ENCODE data around the gene GFOD1.

Gene GFOD1

DNA sequence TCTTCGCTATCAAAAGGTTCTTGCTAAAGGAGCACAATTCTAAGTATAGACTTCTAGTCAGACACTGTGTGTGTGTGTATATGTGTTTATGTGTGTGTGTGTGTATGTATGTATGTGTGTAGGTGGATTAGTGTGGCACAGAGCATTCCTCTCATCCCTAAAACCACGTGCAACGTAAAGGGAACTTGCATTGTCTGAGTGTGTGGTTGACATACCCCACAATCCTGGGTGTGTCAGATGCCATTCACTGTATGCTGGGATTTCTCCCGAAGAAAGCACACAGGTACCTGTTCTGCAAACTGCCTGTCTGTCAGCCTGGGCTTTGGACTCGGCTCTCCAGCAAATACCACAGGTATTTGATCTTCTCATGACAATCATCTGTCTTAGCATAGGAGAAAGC is 116.8 kb downstream of the GFOD1 start:
- no peak overlapping the region for H3K4me3 ChIP-seq (ENCODE audit: low read depth, low read length)

GRCh38 chr6:13369591-13369990 is 117.8 kb downstream of the GFOD1 start:
- DNase-seq (ENCODE audit: low read depth): no peak
- H3K4me3 ChIP-seq (ENCODE audit: low read depth, low read length): no peak overlapping the region

More for the DNA sequence above, 116.8 kb downstream of the GFOD1 start:
- DNase-seq (ENCODE audit: low read depth): no peak
- TF ChIP-seq CTCF (conservative IDR thresholded peaks at IDR 0.05; ENCODE audit: low read depth, low read length): no peak

GRCh38 chr6:13368731-13369115 is 118.7 kb downstream of the GFOD1 start:
- no peak for DNase-seq (ENCODE audit: low read depth)
- no peak for TF ChIP-seq CTCF (conservative IDR thresholded peaks at IDR 0.05; ENCODE audit: low read depth, low read length)
- no peak overlapping the region for H3K4me3 ChIP-seq (ENCODE audit: low read depth, low read length)

More at GRCh38 chr6:13369591-13369990, 117.8 kb downstream of the GFOD1 start:
- no peak for TF ChIP-seq CTCF (conservative IDR thresholded peaks at IDR 0.05; ENCODE audit: low read depth, low read length)

DNA sequence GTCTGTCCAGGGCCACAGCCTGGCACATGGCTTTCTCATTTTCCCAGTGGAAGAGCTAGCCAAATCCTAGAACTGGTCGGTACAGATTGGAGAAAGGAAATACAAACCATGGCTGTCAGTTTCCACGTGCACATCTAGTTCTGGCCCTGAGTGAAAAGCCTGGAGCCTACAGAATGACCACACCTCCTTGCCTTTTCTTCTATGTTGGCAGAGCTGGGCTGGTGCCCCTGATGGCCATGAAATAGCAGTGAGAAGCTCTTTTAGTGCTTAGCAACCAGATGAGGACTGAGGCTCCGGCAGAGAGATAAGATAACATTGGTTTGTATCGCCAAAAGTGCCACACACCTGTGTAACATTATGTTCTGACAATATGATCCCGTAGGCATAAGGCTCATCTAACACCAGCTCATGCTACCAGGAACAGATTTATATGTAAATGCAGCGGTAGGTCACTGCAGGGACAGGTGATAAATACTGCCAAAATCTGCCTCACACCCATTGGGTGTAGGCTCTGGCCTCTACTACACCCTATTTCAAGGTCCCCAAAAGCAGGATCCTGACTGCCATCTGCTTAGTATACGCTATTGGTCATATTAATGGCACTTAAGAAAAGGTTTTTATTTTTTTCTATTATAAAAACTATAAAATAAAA is 119.2 kb downstream of the GFOD1 start:
- TF ChIP-seq CTCF (conservative IDR thresholded peaks at IDR 0.05; ENCODE audit: low read depth, low read length): no peak
- no peak overlapping the region for H3K4me3 ChIP-seq (ENCODE audit: low read depth, low read length)
- DNase-seq (ENCODE audit: low read depth): no peak

- TF ChIP-seq CTCF (conservative IDR thresholded peaks at IDR 0.05; ENCODE audit: low read depth, low read length): no peak
- DNase-seq (ENCODE audit: low read depth): no peak
These were observed 120.0 kb downstream of the GFOD1 start for GRCh38 chr6:13367396-13367795.

GRCh38 chr6:13365320-13365719 is 122.1 kb downstream of the GFOD1 start:
- TF ChIP-seq CTCF (conservative IDR thresholded peaks at IDR 0.05; ENCODE audit: low read depth, low read length): no peak
- H3K4me3 ChIP-seq (ENCODE audit: low read depth, low read length): no peak overlapping the region
- DNase-seq (ENCODE audit: low read depth): no peak

More at GRCh38 chr6:13367396-13367795, 120.0 kb downstream of the GFOD1 start:
- no peak overlapping the region for H3K4me3 ChIP-seq (ENCODE audit: low read depth, low read length)

DNA sequence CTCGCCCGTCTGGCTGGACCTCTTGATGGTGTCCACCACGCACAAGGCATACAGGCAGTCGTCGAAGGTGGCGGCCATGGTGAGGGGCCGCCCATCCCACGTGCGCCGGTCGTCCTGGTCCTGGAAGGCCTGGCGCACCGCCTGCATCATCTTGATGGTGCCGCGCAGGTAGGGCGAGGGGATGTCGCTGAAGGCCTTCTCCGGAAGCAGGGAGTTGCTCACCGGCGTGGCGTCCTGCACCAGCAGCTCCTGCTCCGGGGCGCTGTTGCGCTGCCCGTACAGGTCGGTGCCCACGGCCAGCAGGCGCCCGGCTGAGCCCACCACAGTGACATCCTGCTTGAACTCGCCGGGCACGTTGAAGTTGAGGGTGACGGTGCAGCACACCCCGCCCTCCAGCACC is 122.6 kb downstream of the GFOD1 start:
- no peak overlapping the region for H3K4me3 ChIP-seq (ENCODE audit: low read depth, low read length)
- no peak for TF ChIP-seq CTCF (conservative IDR thresholded peaks at IDR 0.05; ENCODE audit: low read depth, low read length)
- no peak for DNase-seq (ENCODE audit: low read depth)

All from choroid plexus epithelial cell (primary cell).